Lower lobe of right lung (tissue), 2 donors: ENCODE measurements around the gene SLC38A4. TPM values are rescaled to one million over a fixed set of nuclear protein-coding genes. Genes with fewer than 3 reads are reported as not detected.

Experiments used
- ATAC-seq, 2 donors: fragments of 200-7000 bp; cut with Tn5 transposase; one replicate each; pipeline ENCODE4 v1.9.1; 2020 to 2022; ENCODE audit warnings: mild to moderate bottlenecking in 2 of 2, moderate library complexity in 2 of 2
- DNase-seq: peaks from one replicate; pipeline ENCODE4 v3.0.0-alpha.2; 2020
- H3K27ac ChIP-seq: fragments of 200-600 bp; one replicate; pipeline ENCODE4 v1.8.0; 2022
- H3K27me3 ChIP-seq: fragments of 200-600 bp; one replicate; pipeline ENCODE4 v1.8.0; 2022; ENCODE audit warnings: low read depth
- H3K36me3 ChIP-seq: fragments of 200-600 bp; one replicate; pipeline ENCODE4 v1.8.0; 2022; ENCODE audit warnings: mild to moderate bottlenecking
- H3K4me1 ChIP-seq: fragments of 200-600 bp; one replicate; pipeline ENCODE4 v1.8.0; 2022
- H3K4me3 ChIP-seq: fragments of 200-600 bp; one replicate; pipeline ENCODE4 v1.8.0; 2022; ENCODE audit warnings: mild to moderate bottlenecking
- H3K9me3 ChIP-seq: fragments of 200-600 bp; one replicate; pipeline ENCODE4 v1.8.0; 2022
- intact Hi-C: fragments of 100-400 bp; cut with DNase I; formaldehyde crosslinking; loops from one replicate; pipeline ENCODE4 v1.11.0; 2022
- total RNA-seq: library from RNA; stranded (reverse); fragmentation: NEBNext Ultra II Directional; extraction: Animal tissue kit (Norgen Biotek cat#: 25700); gene quantifications from one replicate; pipeline ENCODE4 v1.2.1, GENCODE V29; 2021
- TF ChIP-seq, protein P1 (sequence below): fragments of 200-600 bp; IDR thresholded peaks from one replicate; pipeline ENCODE4 v1.8.0; 2022; ENCODE audit warnings: antibody characterized with exemption, mild to moderate bottlenecking
- donor health status: DM: no; HTN: yes; CAD: no; lungs with severe emphysema.

Gene SLC38A4
- total RNA-seq, 1 donor from 2014 or later, result 1.1 TPM

DNA sequence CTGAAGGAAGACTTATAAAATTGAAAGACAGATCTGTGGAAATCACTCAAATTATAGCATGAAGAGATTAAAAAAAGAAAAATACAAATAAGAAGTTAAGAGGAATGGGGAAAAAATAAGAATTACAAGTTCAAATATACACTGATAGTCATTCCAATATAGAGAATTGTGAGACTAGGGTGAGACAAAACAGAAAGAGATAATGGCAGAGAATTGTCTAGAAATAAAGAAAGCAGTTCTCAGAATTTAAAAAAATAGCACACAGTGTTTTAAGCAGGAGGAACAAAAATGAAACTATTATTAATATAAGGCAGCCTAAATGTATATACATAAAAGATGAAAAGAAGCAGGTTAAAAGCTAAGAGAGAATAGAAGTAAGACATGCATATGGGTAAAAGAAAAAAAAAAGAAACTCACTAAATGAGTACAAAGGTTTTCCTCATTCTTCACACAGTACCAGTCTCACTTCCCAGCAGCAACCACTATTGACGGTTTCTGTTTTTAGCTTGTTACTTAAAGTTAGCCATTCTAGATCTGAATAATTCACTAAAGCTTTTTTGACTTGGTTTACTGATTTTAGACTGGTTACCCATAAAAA lies 31.1 kb downstream of the SLC38A4 start:
- no peak for ATAC-seq
- no peaks in the 10 kb centered on the region for H3K9me3 ChIP-seq
- intact Hi-C loops, result no loop called here
- H3K27ac ChIP-seq, result no peak overlapping the region
- H3K4me3 ChIP-seq, result no peak overlapping the region
- DNase-seq, result no peak
- TF ChIP-seq, protein P1, sequence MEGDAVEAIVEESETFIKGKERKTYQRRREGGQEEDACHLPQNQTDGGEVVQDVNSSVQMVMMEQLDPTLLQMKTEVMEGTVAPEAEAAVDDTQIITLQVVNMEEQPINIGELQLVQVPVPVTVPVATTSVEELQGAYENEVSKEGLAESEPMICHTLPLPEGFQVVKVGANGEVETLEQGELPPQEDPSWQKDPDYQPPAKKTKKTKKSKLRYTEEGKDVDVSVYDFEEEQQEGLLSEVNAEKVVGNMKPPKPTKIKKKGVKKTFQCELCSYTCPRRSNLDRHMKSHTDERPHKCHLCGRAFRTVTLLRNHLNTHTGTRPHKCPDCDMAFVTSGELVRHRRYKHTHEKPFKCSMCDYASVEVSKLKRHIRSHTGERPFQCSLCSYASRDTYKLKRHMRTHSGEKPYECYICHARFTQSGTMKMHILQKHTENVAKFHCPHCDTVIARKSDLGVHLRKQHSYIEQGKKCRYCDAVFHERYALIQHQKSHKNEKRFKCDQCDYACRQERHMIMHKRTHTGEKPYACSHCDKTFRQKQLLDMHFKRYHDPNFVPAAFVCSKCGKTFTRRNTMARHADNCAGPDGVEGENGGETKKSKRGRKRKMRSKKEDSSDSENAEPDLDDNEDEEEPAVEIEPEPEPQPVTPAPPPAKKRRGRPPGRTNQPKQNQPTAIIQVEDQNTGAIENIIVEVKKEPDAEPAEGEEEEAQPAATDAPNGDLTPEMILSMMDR, result no peak
- H3K27me3 ChIP-seq, result no peaks in the 10 kb centered on the region
- H3K4me1 ChIP-seq, result no peaks in the 10 kb centered on the region
- no peaks in the 10 kb centered on the region for H3K36me3 ChIP-seq

DNA sequence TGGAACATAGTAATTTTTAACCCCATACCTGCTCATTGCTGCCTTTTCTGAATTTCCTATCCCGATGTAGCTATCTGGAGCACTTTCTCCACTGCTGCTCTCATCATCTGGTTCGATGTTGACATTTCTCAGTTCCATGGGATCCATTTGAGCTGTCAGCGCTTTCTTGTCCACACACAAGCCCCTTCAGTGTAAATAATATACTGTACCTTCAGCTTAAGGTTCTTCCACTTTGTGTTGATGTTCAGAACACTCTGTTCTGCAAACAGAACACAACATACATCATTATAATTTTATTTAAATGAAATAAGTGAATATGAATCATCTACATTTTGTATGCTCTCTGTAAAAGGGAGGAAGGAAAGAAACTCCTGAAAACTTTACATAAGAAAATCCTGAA lies 32.9 kb downstream of the SLC38A4 start:
- Histone ChIP-seq H3K4me1 (no peaks in the 10 kb centered on the region), H3K4me3 (no peak overlapping the region), H3K9me3 (no peaks in the 10 kb centered on the region), H3K36me3 (no peaks in the 10 kb centered on the region), H3K27me3 (no peaks in the 10 kb centered on the region), H3K27ac (no peak overlapping the region)
- TF ChIP-seq, protein P1, result no peak
- DNase-seq (no peak), ATAC-seq (no peak)
- intact Hi-C loops, result no loop called here

DNA sequence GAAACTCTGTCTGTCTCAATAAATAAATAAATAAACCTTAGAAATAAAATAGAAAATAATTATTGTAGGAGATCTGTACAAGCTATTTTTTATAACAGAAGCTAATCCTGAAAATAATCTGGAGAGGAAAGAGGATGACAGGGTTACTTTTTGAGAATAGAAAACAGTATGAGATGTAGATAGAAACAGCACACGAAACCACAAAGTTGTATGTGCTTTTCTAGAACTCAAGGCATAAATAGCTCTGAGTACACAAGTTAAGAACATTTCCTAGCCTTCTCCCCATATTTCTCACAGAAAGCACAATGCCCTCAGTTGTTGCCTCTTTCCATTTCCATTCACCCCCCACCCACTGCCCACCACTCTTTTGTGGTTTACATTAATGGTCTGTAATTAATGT lies 35.7 kb downstream of the SLC38A4 start:
- DNase-seq, result no peak
- no peak for ATAC-seq
- no peaks in the 10 kb centered on the region for H3K4me1 ChIP-seq
- TF ChIP-seq, protein P1, result no peak
- no peak overlapping the region for H3K27ac ChIP-seq
- no peaks in the 10 kb centered on the region for H3K27me3 ChIP-seq
- H3K4me3 ChIP-seq, result no peak overlapping the region
- intact Hi-C loops, result no loop called here
- no peaks in the 10 kb centered on the region for H3K9me3 ChIP-seq
- no peaks in the 10 kb centered on the region for H3K36me3 ChIP-seq

DNA sequence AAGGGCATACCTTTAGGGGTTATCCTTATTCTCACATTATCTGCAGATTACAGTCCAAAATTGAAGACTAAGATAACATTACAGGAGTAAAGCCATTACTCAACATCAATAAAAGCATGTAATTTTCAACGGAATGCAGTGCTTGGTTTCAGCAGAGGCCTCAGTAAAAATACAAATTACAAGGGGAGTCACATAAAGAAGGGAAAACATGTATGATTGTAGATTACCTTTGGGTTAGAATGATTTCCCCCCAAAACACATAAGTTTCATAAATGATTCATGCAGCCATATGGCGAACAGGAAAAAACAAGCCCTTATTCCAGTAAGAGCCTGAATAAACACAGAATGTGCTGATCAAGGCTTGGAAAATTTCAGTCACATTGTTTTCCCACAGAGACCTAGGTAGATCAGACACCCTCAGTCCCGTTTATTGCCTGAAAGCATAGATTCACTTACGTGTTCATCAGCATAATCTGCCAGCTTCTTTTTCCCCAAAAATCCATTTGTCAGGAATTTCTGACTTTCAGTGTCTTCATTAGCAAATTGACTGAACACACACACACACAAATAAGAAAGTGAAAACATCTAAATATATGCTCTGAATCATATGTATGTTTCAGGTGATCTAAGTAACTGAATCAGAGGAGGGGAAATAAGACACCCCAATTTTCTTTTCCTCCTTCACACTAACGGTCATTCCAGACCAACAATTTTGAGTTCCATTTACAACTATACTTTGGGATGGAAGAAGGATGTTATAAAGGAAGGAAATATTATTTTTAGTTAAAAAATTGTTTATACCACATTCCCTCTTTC lies 37.5 kb downstream of the SLC38A4 start:
- H3K27me3 ChIP-seq, result no peaks in the 10 kb centered on the region
- intact Hi-C loops, result no loop called here
- no peaks in the 10 kb centered on the region for H3K36me3 ChIP-seq
- TF ChIP-seq, protein P1, result no peak
- DNase-seq (no peak), ATAC-seq (no peak)
- no peaks in the 10 kb centered on the region for H3K4me1 ChIP-seq
- no peaks in the 10 kb centered on the region for H3K9me3 ChIP-seq
- H3K4me3 ChIP-seq, result no peak overlapping the region
- no peak overlapping the region for H3K27ac ChIP-seq

DNA sequence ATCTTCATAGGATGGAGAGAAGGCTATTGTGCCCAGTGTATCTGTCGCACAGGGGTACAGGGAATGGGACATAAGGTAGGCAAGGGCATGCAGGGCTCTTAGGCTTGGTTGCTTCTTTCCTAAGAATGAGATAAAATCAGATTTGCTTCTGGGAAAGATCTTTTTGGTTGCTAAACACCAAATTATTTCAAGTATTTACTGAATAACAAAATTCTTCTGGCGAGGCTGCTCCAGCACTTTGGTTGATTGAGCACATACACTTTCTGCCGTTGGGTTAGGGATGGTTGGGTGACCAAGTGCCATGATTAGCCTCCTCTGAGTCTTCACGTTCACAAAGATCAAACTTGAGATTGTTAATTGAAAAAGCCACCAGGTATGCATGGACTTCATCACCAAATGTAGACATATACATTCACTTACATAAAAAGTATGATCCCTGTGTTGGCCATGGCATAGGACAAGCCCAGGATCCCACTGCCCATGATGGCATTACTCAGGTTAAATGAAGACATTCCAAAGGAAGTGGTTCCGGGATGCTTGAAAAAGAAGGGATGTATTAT lies 38.2 kb downstream of the SLC38A4 start:
- H3K4me3 ChIP-seq, result no peak overlapping the region
- H3K4me1 ChIP-seq, result no peaks in the 10 kb centered on the region
- no peaks in the 10 kb centered on the region for H3K27me3 ChIP-seq
- H3K9me3 ChIP-seq, result no peaks in the 10 kb centered on the region
- no peak for DNase-seq
- intact Hi-C loops, result no loop called here
- no peak overlapping the region for H3K27ac ChIP-seq
- no peak for ATAC-seq
- H3K36me3 ChIP-seq, result no peaks in the 10 kb centered on the region
- TF ChIP-seq, protein P1, result no peak
